GM18526 (cell line): ENCODE results near the gene HYI.

ENCODE experiments used
- POLR2A ChIP-seq: IDR thresholded peaks from 3 replicates; pipeline ENCODE4 v1.6.1; 2011; ENCODE audit not compliant: insufficient read length; ENCODE audit errors: extremely low read depth

Gene HYI

GRCh38 chr1:43439781-43440180, 13.9 kb downstream of the HYI start:
- no peak for TF ChIP-seq POLR2A

- TF ChIP-seq POLR2A = no peak
Measured at GRCh38 chr1:43438953-43439581, 14.7 kb downstream of the HYI start.

GRCh38 chr1:43438576-43438952, 15.2 kb downstream of the HYI start:
- TF ChIP-seq POLR2A = no peak

GRCh38 chr1:43438006-43438405, 15.7 kb downstream of the HYI start:
- no peak for TF ChIP-seq POLR2A

- TF ChIP-seq POLR2A = no peak
Measured at GRCh38 chr1:43437031-43437973, 16.4 kb downstream of the HYI start.

- TF ChIP-seq POLR2A = no peak
Measured at GRCh38 chr1:43436371-43436770, 17.4 kb downstream of the HYI start.

- no peak for TF ChIP-seq POLR2A
Measured at GRCh38 chr1:43435146-43436145, 18.3 kb downstream of the HYI start.

- no peak for TF ChIP-seq POLR2A
Measured at GRCh38 chr1:43434256-43434655, 19.5 kb downstream of the HYI start.

GRCh38 chr1:43432907-43433306, 20.8 kb downstream of the HYI start:
- no peak for TF ChIP-seq POLR2A

GRCh38 chr1:43432171-43432860, 21.4 kb downstream of the HYI start:
- TF ChIP-seq POLR2A = no peak

- no peak for TF ChIP-seq POLR2A
Measured at GRCh38 chr1:43431676-43432075, 22.1 kb downstream of the HYI start.

GRCh38 chr1:43430831-43431230, 22.9 kb downstream of the HYI start:
- no peak for TF ChIP-seq POLR2A

GRCh38 chr1:43427941-43428340, 25.8 kb downstream of the HYI start:
- no peak for TF ChIP-seq POLR2A

- no peak for TF ChIP-seq POLR2A
Measured at GRCh38 chr1:43427524-43427923, 26.2 kb downstream of the HYI start.

- TF ChIP-seq POLR2A = no peak
Measured at GRCh38 chr1:43426221-43426620, 27.5 kb downstream of the HYI start.
